Tibial nerve (tissue), 4 donors: ENCODE data around the gene NGEF.

ENCODE experiments used
- EP300 ChIP-seq, 2 donors: sonication (generic); formaldehyde crosslinking; IDR thresholded peaks; one replicate each; pipeline ENCODE4 v1.6.1; 2017; ENCODE audit warnings: antibody characterized with exemption in 2 of 2, mild to moderate bottlenecking in 1 of 2
- POLR2A ChIP-seq, 2 donors: fragments of 450-650 bp; IDR thresholded peaks; one replicate each; pipeline ENCODE4 v1.6.1; 2017; ENCODE audit warnings: antibody characterized with exemption in 2 of 2, mild to moderate bottlenecking in 2 of 2, moderate library complexity in 2 of 2
- TF ChIP-seq, protein P1 (sequence below), 5 experiments: fragments of 200-600 bp in 3 of 5; fragments of 450-650 bp in 2 of 5; sonication (generic) in 3 of 5; IDR thresholded peaks; one replicate each; pipeline ENCODE4 v1.5.1; 2016 to 2019; ENCODE audit warnings: antibody characterized with exemption in 5 of 5, mild to moderate bottlenecking in 3 of 5, moderate library complexity in 2 of 5

DNA sequence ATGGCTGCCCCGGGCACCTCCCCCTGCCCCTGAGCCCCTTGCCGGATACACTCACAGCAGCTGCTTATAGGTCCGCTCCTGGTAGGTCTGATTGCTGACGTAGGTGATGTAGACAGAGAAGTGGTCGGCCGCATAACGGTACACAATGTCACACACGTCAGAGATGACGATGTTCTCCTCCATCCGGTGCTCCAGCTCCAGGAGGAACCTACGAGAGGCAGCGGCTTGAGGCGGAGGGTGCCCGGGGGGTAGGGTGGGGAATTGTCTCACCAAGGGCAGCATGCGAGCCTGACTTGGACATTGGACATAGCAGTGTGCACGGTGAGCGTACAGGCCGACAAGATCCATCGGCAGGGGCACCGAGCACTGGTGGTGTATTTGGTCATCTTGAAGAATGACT, 120.2 kb downstream of the NGEF start:
- TF ChIP-seq, protein P1, sequence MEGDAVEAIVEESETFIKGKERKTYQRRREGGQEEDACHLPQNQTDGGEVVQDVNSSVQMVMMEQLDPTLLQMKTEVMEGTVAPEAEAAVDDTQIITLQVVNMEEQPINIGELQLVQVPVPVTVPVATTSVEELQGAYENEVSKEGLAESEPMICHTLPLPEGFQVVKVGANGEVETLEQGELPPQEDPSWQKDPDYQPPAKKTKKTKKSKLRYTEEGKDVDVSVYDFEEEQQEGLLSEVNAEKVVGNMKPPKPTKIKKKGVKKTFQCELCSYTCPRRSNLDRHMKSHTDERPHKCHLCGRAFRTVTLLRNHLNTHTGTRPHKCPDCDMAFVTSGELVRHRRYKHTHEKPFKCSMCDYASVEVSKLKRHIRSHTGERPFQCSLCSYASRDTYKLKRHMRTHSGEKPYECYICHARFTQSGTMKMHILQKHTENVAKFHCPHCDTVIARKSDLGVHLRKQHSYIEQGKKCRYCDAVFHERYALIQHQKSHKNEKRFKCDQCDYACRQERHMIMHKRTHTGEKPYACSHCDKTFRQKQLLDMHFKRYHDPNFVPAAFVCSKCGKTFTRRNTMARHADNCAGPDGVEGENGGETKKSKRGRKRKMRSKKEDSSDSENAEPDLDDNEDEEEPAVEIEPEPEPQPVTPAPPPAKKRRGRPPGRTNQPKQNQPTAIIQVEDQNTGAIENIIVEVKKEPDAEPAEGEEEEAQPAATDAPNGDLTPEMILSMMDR (IDR thresholded peaks at IDR 0.05): no peak
- no peak for TF ChIP-seq POLR2A (IDR thresholded peaks at IDR 0.05)
- no peak for TF ChIP-seq EP300 (IDR thresholded peaks at IDR 0.05)
